ENCODE results near the gene RND3.

GRCh38 chr2:150425121-150425955, 62.1 kb downstream of the RND3 start:
- TF ChIP-seq CTCF (IDR thresholded peaks at IDR 0.05; ENCODE audit: borderline replicate concordance, extremely low read depth, low read length, poor library complexity, severe bottlenecking), result no peak
- no peak for TF ChIP-seq EZH2 (IDR thresholded peaks at IDR 0.05; ENCODE audit: borderline replicate concordance, low read depth, low read length, severe bottlenecking)

Data from DND-41 (cell line).